Transverse colon (tissue), 4 donors: Measurements from ENCODE around the gene AKAP6. TPM values are rescaled to one million over a fixed set of nuclear protein-coding genes. Genes with fewer than 3 reads are reported as not detected.

Experiments
- DNase-seq: peaks from one replicate; pipeline ENCODE4 v3.0.0-alpha.2; 2019
- H3K27ac ChIP-seq, 4 donors: fragments of 200-600 bp; sonication (generic); 2 replicates each; pipeline ENCODE4 v1.5.1; 2016 to 2018; ENCODE audit warnings: inconsistent platforms in 4 of 4
- H3K27me3 ChIP-seq: fragments of 200-600 bp; sonication (generic); 2 replicates; pipeline ENCODE4 v1.5.1; 2017; ENCODE audit warnings: inconsistent platforms
- H3K36me3 ChIP-seq, 4 donors: fragments of 200-600 bp; sonication (generic); 2 replicates each; pipeline ENCODE4 v1.5.1; 2017 to 2019; ENCODE audit warnings: inconsistent platforms in 4 of 4
- H3K4me1 ChIP-seq, 4 donors: fragments of 200-600 bp; sonication (generic); 2 replicates each; pipeline ENCODE4 v1.5.1; 2017 to 2020; ENCODE audit warnings: inconsistent platforms in 4 of 4
- H3K4me3 ChIP-seq, 4 donors: fragments of 200-600 bp; sonication (generic); 1 replicate in 1 of 4; 2 replicates in 3 of 4; pipeline versions ENCODE4 v1.5.1 to v1.6.1; 2017 to 2019; ENCODE audit warnings: inconsistent platforms in 4 of 4
- H3K9me3 ChIP-seq, 2 donors: fragments of 200-600 bp; sonication (generic); 2 replicates each; pipeline ENCODE4 v1.5.1; 2017 to 2019; ENCODE audit warnings: inconsistent platforms in 2 of 2
- EP300 ChIP-seq: sonication (generic); formaldehyde crosslinking; IDR thresholded peaks from one replicate; pipeline ENCODE4 v1.6.1; 2017; ENCODE audit warnings: antibody characterized with exemption, low read depth
- POLR2A ChIP-seq: fragments of 450-650 bp; IDR thresholded peaks from one replicate; pipeline ENCODE4 v1.6.1; 2016; ENCODE audit warnings: antibody characterized with exemption, mild to moderate bottlenecking, moderate library complexity
- POLR2AphosphoS5 ChIP-seq, 3 donors: sonication (generic); formaldehyde crosslinking; IDR thresholded peaks; one replicate each; pipeline ENCODE4 v1.6.1; 2016; ENCODE audit warnings: antibody characterized with exemption in 3 of 3
- WGBS, 2 donors: methylation state at CpG; one replicate each; pipeline ENCODE4 v1.1.5; 2018; ENCODE audit warnings: low coverage in 1 of 2; 5-methylcytosine and 5-hydroxymethylcytosine counted together
- in situ Hi-C, 4 donors: fragments of 200-750 bp; cut with MboI; loops; one replicate each; pipeline versions ENCODE4 v1.15.0 to v1.15.1; 2017; ENCODE audit warnings: low sequenced_read_pairs in 3 of 4, low pct_ligation_motif_present in 1 of 4, low pct_unique_long_range_greater_than_20kb in 1 of 4
- intact Hi-C: fragments of 100-400 bp; cut with DNase I; formaldehyde crosslinking; loops from one replicate; pipeline ENCODE4 v1.15.1; 2023; ENCODE audit warnings: low total_unique reads
- total RNA-seq, 4 donors: library from RNA; depleted of rRNA; stranded (reverse); fragments of >200 nt; gene quantifications; one replicate each; pipeline ENCODE4 v1.1.0, GENCODE V29; 2016
- TF ChIP-seq, protein P1 (sequence below), 5 experiments: fragments of 200-600 bp in 3 of 5; fragments of 450-650 bp in 2 of 5; sonication (generic) in 3 of 5; IDR thresholded peaks; 1 replicate in 2 of 5; 2 replicates in 3 of 5; pipeline ENCODE4 v1.5.1; 2016 to 2017; ENCODE audit warnings: antibody characterized with exemption in 5 of 5, inconsistent platforms in 3 of 5, mild to moderate bottlenecking in 2 of 5, moderate library complexity in 1 of 5

AKAP6 gene
- total RNA-seq, 4 donors from 2014 or later: 6.3 to 16.7 (median 9.7) TPM

GRCh38 chr14:32438517-32438916 lies 109.4 kb downstream of the AKAP6 start:
- H3K36me3 ChIP-seq: no peaks in the 10 kb centered on the region
- no peak overlapping the region for H3K4me3 ChIP-seq
- no peak for TF ChIP-seq EP300
- TF ChIP-seq, protein P1, sequence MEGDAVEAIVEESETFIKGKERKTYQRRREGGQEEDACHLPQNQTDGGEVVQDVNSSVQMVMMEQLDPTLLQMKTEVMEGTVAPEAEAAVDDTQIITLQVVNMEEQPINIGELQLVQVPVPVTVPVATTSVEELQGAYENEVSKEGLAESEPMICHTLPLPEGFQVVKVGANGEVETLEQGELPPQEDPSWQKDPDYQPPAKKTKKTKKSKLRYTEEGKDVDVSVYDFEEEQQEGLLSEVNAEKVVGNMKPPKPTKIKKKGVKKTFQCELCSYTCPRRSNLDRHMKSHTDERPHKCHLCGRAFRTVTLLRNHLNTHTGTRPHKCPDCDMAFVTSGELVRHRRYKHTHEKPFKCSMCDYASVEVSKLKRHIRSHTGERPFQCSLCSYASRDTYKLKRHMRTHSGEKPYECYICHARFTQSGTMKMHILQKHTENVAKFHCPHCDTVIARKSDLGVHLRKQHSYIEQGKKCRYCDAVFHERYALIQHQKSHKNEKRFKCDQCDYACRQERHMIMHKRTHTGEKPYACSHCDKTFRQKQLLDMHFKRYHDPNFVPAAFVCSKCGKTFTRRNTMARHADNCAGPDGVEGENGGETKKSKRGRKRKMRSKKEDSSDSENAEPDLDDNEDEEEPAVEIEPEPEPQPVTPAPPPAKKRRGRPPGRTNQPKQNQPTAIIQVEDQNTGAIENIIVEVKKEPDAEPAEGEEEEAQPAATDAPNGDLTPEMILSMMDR (IDR thresholded peaks at IDR 0.05): no peak
- no peak for TF ChIP-seq POLR2A
- no peak for TF ChIP-seq POLR2AphosphoS5 (IDR thresholded peaks at IDR 0.05)
- no peaks in the 10 kb centered on the region for H3K9me3 ChIP-seq
- peak overlapping the region; percentile 42 to 63 (median 56) for H3K27ac ChIP-seq
- H3K27me3 ChIP-seq: no peaks in the 10 kb centered on the region
- H3K4me1 ChIP-seq: peaks cover 3 to 15% (median 6%) of the 10 kb centered on the region in 4 donors
- no peak for DNase-seq
- intact Hi-C loops: no loop called here
- in situ Hi-C loops: no loop called here
- 53% methylated on average over 1 of the region's 1 CpG; no CpG with 5 or more reads in 1 of the 2 donors for WGBS, 2 donors

- in situ Hi-C loops (no loop called here), intact Hi-C loops (no loop called here)
- H3K36me3 ChIP-seq: no peaks in the 10 kb centered on the region
- no peaks in the 10 kb centered on the region for H3K9me3 ChIP-seq
- H3K27me3 ChIP-seq: no peaks in the 10 kb centered on the region
- TF ChIP-seq POLR2AphosphoS5 (IDR thresholded peaks at IDR 0.05): no peak
- no peak for DNase-seq
- H3K4me3 ChIP-seq: no peak overlapping the region
- H3K27ac ChIP-seq: no peak overlapping the region
- 83 to 93% methylated on average over 3 of the region's 3 CpGs for WGBS, 2 donors
- H3K4me1 ChIP-seq: peaks cover 0 to 7% (median under 1%) of the 10 kb centered on the region in 4 donors
Measured at GRCh38 chr14:32443890-32444661, 115.0 kb downstream of the AKAP6 start.

- no peak for DNase-seq
- H3K27me3 ChIP-seq: no peaks in the 10 kb centered on the region
- no peak overlapping the region for H3K4me3 ChIP-seq
- H3K4me1 ChIP-seq: peaks cover 0 to 11% (median 0%) of the 10 kb centered on the region in 4 donors
- H3K36me3 ChIP-seq: no peaks in the 10 kb centered on the region
- WGBS, 2 donors: 80 to 84% methylated on average over 3 of the region's 3 CpGs
- in situ Hi-C loops: no loop called here
- H3K9me3 ChIP-seq: no peaks in the 10 kb centered on the region
- no peak for TF ChIP-seq EP300
- no peak for TF ChIP-seq POLR2A
- TF ChIP-seq, protein P1 (IDR thresholded peaks at IDR 0.05): no peak
- TF ChIP-seq POLR2AphosphoS5 (IDR thresholded peaks at IDR 0.05): no peak
- no peak overlapping the region for H3K27ac ChIP-seq
- intact Hi-C loops: no loop called here
Measured at GRCh38 chr14:32447371-32447770, 118.3 kb downstream of the AKAP6 start.

GRCh38 chr14:32449648-32450047 lies 120.5 kb downstream of the AKAP6 start:
- no peak overlapping the region for H3K27ac ChIP-seq
- peaks cover 0 to 11% (median 0%) of the 10 kb centered on the region in 4 donors for H3K4me1 ChIP-seq
- intact Hi-C loops: no loop called here
- no peak overlapping the region for H3K4me3 ChIP-seq
- TF ChIP-seq EP300: no peak
- no peak for TF ChIP-seq POLR2AphosphoS5 (IDR thresholded peaks at IDR 0.05)
- TF ChIP-seq, protein P1 (IDR thresholded peaks at IDR 0.05): no peak
- no peak for TF ChIP-seq POLR2A
- no peak for DNase-seq
- H3K36me3 ChIP-seq: no peaks in the 10 kb centered on the region
- in situ Hi-C loops: no loop called here
- no peaks in the 10 kb centered on the region for H3K9me3 ChIP-seq
- 60% methylated on average over 1 of the region's 1 CpG; no CpG with 5 or more reads in 1 of the 2 donors for WGBS, 2 donors
- H3K27me3 ChIP-seq: no peaks in the 10 kb centered on the region
